Liver (tissue), 9 donors: ENCODE data around the gene SULT1C4. TPM values are rescaled to one million over a fixed set of nuclear protein-coding genes. Genes with fewer than 3 reads are reported as not detected.

ENCODE experiments used
- DNase-seq: peaks from one replicate; pipeline ENCODE4 v3.0.0-alpha.2; 2017; ENCODE audit warnings: low spot score
- H3K27ac ChIP-seq, 2 donors: one replicate each; pipeline ENCODE4 v1.7.0; 2013; ENCODE audit warnings: inconsistent platforms in 2 of 2, low read length in 2 of 2, control low read depth in 1 of 2, low read depth in 1 of 2, mild to moderate bottlenecking in 1 of 2
- H3K27me3 ChIP-seq, 4 donors: one replicate each; pipeline versions ENCODE4 v1.6.1 to v1.7.0; 2013; ENCODE audit warnings: low read length in 3 of 4, inconsistent platforms in 1 of 4, mild to moderate bottlenecking in 1 of 4, moderate library complexity in 1 of 4; ENCODE audit not compliant: control insufficient read depth in 4 of 4, insufficient read depth in 4 of 4
- H3K36me3 ChIP-seq, 4 donors: one replicate each; pipeline versions ENCODE4 v1.6.1 to v1.7.0; 2013; ENCODE audit warnings: low read length in 3 of 4, mild to moderate bottlenecking in 3 of 4, low read depth in 1 of 4, moderate library complexity in 1 of 4; ENCODE audit not compliant: control insufficient read depth in 4 of 4, insufficient read depth in 3 of 4
- H3K4me1 ChIP-seq, 4 donors: one replicate each; pipeline versions ENCODE4 v1.6.1 to v1.7.0; 2013; ENCODE audit warnings: low read length in 3 of 4, mild to moderate bottlenecking in 3 of 4, moderate library complexity in 1 of 4; ENCODE audit not compliant: control insufficient read depth in 4 of 4, insufficient read depth in 4 of 4
- H3K4me3 ChIP-seq, 3 donors: one replicate each; pipeline versions ENCODE4 v1.6.1 to v1.7.0; 2013; ENCODE audit warnings: low read length in 3 of 3, control low read depth in 1 of 3, low read depth in 1 of 3, mild to moderate bottlenecking in 1 of 3
- H3K9ac ChIP-seq, 2 donors: one replicate each; pipeline ENCODE4 v1.7.0; 2013; ENCODE audit warnings: low read length in 2 of 2, mild to moderate bottlenecking in 2 of 2, moderate library complexity in 2 of 2, control low read depth in 1 of 2, low read depth in 1 of 2
- H3K9me3 ChIP-seq, 4 donors: one replicate each; pipeline versions ENCODE4 v1.6.1 to v1.7.0; 2013; ENCODE audit warnings: low read length in 3 of 4; ENCODE audit not compliant: control insufficient read depth in 4 of 4
- ATF3 ChIP-seq: IDR thresholded peaks from 2 replicates; pipeline ENCODE4 v1.6.1; 2016; ENCODE audit warnings: antibody characterized with exemption
- CTCF ChIP-seq: fragments of 150-350 bp; IDR thresholded peaks from 2 replicates; pipeline ENCODE4 v1.5.1; 2017; ENCODE audit warnings: improper control_type of control experiment, low read depth, low read length; ENCODE audit not compliant: missing input control
- FOXA1 ChIP-seq: IDR thresholded peaks from 2 replicates; pipeline ENCODE4 v1.6.1; 2016; ENCODE audit warnings: antibody characterized with exemption
- GABPA ChIP-seq, 2 donors: IDR thresholded peaks in 1 of 2; conservative IDR thresholded peaks in 1 of 2; 2 replicates each; pipeline ENCODE4 v1.6.1; 2016; ENCODE audit warnings: antibody characterized with exemption in 2 of 2, mild to moderate bottlenecking in 1 of 2, moderate library complexity in 1 of 2
- HNF4A ChIP-seq, 2 donors: conservative IDR thresholded peaks; 2 replicates each; pipeline ENCODE4 v1.6.1; 2016; ENCODE audit warnings: antibody characterized with exemption in 2 of 2, mild to moderate bottlenecking in 2 of 2
- JUND ChIP-seq, 2 donors: IDR thresholded peaks; 2 replicates each; pipeline ENCODE4 v1.6.1; 2016; ENCODE audit warnings: antibody characterized with exemption in 2 of 2
- RAD21 ChIP-seq, 2 donors: IDR thresholded peaks; 2 replicates each; pipeline ENCODE4 v1.6.1; 2016; ENCODE audit warnings: antibody characterized with exemption in 2 of 2, mild to moderate bottlenecking in 2 of 2
- REST ChIP-seq: IDR thresholded peaks from 2 replicates; pipeline ENCODE4 v1.6.1; 2016; ENCODE audit warnings: antibody characterized with exemption, mild to moderate bottlenecking
- RXRA ChIP-seq, 2 donors: IDR thresholded peaks; 2 replicates each; pipeline ENCODE4 v1.6.1; 2017 to 2018; ENCODE audit warnings: antibody characterized with exemption in 2 of 2, mild to moderate bottlenecking in 1 of 2
- YY1 ChIP-seq: IDR thresholded peaks from 2 replicates; pipeline ENCODE4 v1.6.1; 2016; ENCODE audit warnings: antibody characterized with exemption, mild to moderate bottlenecking
- WGBS: extraction: QIAGEN DNeasy Blood & Tissue Kit; methylation state at CpG from one replicate; pipeline ENCODE4 v1.1.7; 2013; 5-methylcytosine and 5-hydroxymethylcytosine counted together
- polyA plus RNA-seq, 2 donors: library from polyadenylated mRNA; stranded (reverse) in 1 of 2; unstranded in 1 of 2; fragments of 200-250 nt in 1 of 2; fragments of >200 nt in 1 of 2; fragmentation: Nextera tagmentation in 1 of 2; extraction: Ambion mirVana in 1 of 2; gene quantifications; one replicate each; pipeline versions ENCODE4 v1.2.1 to v1.2.3, GENCODE V29; 2013 to 2015
- total RNA-seq, 2 donors: library from RNA; depleted of rRNA; stranded (reverse); fragments of >200 nt; gene quantifications; one replicate each; pipeline ENCODE4 v1.2.3, GENCODE V29; 2014
- TF ChIP-seq, protein P1 (sequence below): IDR thresholded peaks from 2 replicates; pipeline ENCODE4 v1.6.1; 2016; ENCODE audit warnings: antibody characterized with exemption
- TF ChIP-seq, protein P2 (sequence below): IDR thresholded peaks from 2 replicates; pipeline ENCODE4 v1.6.1; 2016; ENCODE audit warnings: antibody characterized with exemption
- donor health status: healthy.
- donor health status: healthy.
- donor health status: healthy.
- donor health status: healthy.
- donor health status: healthy.

The SULT1C4 gene
- total and polyA plus RNA-seq, 4 donors = 1.0 to 12.8 (median 1.3) TPM

GRCh38 chr2:108414256-108414876 lies 36.6 kb downstream of the SULT1C4 start:
- H3K4me3 ChIP-seq = no peak overlapping the region
- no peaks in the 10 kb centered on the region for H3K27me3 ChIP-seq
- no peak overlapping the region for H3K9ac ChIP-seq
- DNase-seq = no peak
- WGBS = 98% methylated on average over 3 of the region's 3 CpGs
- H3K36me3 ChIP-seq = no peaks in the 10 kb centered on the region
- no peaks in the 10 kb centered on the region for H3K4me1 ChIP-seq
- H3K27ac ChIP-seq = no peak overlapping the region
- H3K9me3 ChIP-seq = no peaks in the 10 kb centered on the region
- TF ChIP-seq FOXA1 (no peak), JUND (IDR thresholded peaks at IDR 0.05) (no peak)

GRCh38 chr2:108414945-108415344 lies 37.2 kb downstream of the SULT1C4 start:
- H3K4me3 ChIP-seq = no peak overlapping the region
- no peaks in the 10 kb centered on the region for H3K36me3 ChIP-seq
- no peaks in the 10 kb centered on the region for H3K27me3 ChIP-seq
- TF ChIP-seq RAD21 (IDR thresholded peaks at IDR 0.05) (no peak), HNF4A (conservative IDR thresholded peaks at IDR 0.05) (no peak), REST (no peak), GABPA (IDR thresholded peaks at IDR 0.05 in 1 of 2, conservative IDR thresholded peaks at IDR 0.05 in 1 of 2) (no peak), RXRA (IDR thresholded peaks at IDR 0.05) (no peak), YY1 (no peak), FOXA1 (no peak), ATF3 (no peak)
- TF ChIP-seq, protein P1, sequence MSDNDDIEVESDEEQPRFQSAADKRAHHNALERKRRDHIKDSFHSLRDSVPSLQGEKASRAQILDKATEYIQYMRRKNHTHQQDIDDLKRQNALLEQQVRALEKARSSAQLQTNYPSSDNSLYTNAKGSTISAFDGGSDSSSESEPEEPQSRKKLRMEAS = no peak
- TF ChIP-seq, protein P2, sequence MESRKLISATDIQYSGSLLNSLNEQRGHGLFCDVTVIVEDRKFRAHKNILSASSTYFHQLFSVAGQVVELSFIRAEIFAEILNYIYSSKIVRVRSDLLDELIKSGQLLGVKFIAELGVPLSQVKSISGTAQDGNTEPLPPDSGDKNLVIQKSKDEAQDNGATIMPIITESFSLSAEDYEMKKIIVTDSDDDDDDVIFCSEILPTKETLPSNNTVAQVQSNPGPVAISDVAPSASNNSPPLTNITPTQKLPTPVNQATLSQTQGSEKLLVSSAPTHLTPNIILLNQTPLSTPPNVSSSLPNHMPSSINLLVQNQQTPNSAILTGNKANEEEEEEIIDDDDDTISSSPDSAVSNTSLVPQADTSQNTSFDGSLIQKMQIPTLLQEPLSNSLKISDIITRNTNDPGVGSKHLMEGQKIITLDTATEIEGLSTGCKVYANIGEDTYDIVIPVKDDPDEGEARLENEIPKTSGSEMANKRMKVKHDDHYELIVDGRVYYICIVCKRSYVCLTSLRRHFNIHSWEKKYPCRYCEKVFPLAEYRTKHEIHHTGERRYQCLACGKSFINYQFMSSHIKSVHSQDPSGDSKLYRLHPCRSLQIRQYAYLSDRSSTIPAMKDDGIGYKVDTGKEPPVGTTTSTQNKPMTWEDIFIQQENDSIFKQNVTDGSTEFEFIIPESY = no peak
- no peak overlapping the region for H3K9ac ChIP-seq
- no peak for DNase-seq
- 97% methylated on average over 2 of the region's 2 CpGs for WGBS
- no peaks in the 10 kb centered on the region for H3K4me1 ChIP-seq
- no peaks in the 10 kb centered on the region for H3K9me3 ChIP-seq
- no peak overlapping the region for H3K27ac ChIP-seq

DNA sequence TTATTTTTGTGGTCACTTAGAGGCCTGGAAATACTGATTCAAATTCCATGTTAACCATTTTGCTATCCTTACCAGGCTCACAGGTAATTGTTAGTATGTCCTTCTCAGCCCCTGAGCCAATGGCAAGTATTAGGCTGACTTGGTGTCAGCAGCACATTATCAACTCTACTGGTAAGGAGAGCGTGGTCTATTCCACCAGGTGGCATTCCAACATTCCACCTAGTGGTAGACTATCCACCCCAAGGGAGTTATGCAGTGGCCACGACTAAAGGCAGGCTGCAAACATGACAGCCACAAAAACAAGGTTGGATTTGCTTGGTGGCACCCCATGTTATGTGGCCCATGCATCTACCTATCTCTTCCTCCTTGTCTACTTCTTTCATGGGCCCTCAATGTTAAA lies 39.5 kb downstream of the SULT1C4 start:
- DNase-seq = no peak
- Histone ChIP-seq H3K9ac (no peak overlapping the region), H3K27ac (no peak overlapping the region), H3K27me3 (no peaks in the 10 kb centered on the region), H3K4me1 (no peaks in the 10 kb centered on the region), H3K9me3 (no peaks in the 10 kb centered on the region), H3K4me3 (no peak overlapping the region), H3K36me3 (no peaks in the 10 kb centered on the region)
- WGBS = 74% methylated on average over 2 of the region's 2 CpGs
- no peak for TF ChIP-seq JUND (IDR thresholded peaks at IDR 0.05)
- peak; percentile 42 to 66 for TF ChIP-seq RAD21 (IDR thresholded peaks at IDR 0.05)
- TF ChIP-seq CTCF = peak; percentile 21
